Measurements from ENCODE around the gene SLC11A2.

DNA sequence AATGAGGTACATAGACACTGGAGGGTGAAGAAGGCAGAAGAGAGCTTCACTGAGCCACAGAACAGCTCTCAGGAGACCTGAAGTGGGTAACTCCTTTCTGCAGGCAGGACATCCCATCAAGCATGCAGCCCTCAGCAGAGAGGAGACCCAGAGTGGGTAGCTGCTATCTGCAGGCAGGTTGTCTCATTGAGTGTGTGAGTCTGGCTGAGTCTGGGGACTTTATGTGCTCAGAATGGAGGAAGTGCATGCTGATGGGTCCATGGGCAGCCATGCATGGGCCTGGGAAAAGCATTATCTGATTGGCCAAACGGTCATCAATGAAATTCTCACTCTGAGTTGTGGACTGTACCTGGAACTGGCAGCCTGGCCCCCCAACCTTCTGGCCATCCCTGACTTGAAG, 88.5 kb downstream of the SLC11A2 start:
- TF ChIP-seq, protein P1, sequence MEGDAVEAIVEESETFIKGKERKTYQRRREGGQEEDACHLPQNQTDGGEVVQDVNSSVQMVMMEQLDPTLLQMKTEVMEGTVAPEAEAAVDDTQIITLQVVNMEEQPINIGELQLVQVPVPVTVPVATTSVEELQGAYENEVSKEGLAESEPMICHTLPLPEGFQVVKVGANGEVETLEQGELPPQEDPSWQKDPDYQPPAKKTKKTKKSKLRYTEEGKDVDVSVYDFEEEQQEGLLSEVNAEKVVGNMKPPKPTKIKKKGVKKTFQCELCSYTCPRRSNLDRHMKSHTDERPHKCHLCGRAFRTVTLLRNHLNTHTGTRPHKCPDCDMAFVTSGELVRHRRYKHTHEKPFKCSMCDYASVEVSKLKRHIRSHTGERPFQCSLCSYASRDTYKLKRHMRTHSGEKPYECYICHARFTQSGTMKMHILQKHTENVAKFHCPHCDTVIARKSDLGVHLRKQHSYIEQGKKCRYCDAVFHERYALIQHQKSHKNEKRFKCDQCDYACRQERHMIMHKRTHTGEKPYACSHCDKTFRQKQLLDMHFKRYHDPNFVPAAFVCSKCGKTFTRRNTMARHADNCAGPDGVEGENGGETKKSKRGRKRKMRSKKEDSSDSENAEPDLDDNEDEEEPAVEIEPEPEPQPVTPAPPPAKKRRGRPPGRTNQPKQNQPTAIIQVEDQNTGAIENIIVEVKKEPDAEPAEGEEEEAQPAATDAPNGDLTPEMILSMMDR (conservative IDR thresholded peaks at IDR 0.05 in 1 of 2, IDR thresholded peaks at IDR 0.05 in 1 of 2; ENCODE audit: extremely low read depth in 1 of 2, insufficient read depth in 1 of 2, low read depth in 1 of 2, low read length in 2 of 2): no peak
- TF ChIP-seq EZH2 (IDR thresholded peaks at IDR 0.05; ENCODE audit: borderline replicate concordance, low read length): no peak

All from mammary epithelial cell (primary cell).